Measurements from ENCODE around the gene GRM2. TPM values are rescaled to one million over a fixed set of nuclear protein-coding genes. Genes with fewer than 3 reads are reported as not detected.

GRM2 gene
- total RNA-seq, 1 experiment from 2014 or later: 1.9 TPM

DNA sequence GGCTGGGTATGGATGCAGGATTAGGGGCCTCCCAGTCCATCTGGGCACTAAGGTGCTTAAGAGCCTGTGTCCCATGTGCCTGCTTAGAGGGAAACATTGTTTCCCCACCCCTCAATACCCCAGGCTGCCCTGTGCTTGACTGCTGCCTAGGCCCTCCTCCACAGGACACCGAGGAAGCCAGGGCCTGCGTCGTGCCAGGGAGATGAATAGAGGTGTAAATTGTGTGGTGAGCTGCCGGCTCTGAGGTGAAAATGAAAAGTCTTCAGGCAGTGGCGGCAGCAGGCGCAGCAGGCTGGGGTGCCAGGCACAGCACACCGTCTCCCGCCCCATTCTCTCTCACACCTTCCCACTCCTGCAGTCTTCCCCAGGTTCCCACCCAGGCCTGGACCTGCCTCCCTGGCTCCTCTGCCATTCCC is 13.9 kb upstream of the GRM2 start:
- H4K5ac ChIP-seq (ENCODE audit: insufficient read length, low read depth, low read length): no peak overlapping the region
- H2BK20ac ChIP-seq (ENCODE audit: low read depth, low read length, poor library complexity, severe bottlenecking): no peak overlapping the region
- no peak for TF ChIP-seq CTCF (conservative IDR thresholded peaks at IDR 0.05)
- H2AFZ ChIP-seq (ENCODE audit: low read length): no peak overlapping the region
- no peaks in the 10 kb centered on the region for H3K79me1 ChIP-seq (ENCODE audit: insufficient read depth, low read depth, low read length, poor library complexity, severe bottlenecking)
- H3K27me3 ChIP-seq (ENCODE audit: insufficient read depth, low read length): no peaks in the 10 kb centered on the region
- no peak overlapping the region for H3K14ac ChIP-seq (ENCODE audit: insufficient read depth, low read length)
- H4K8ac ChIP-seq (replicated peaks; ENCODE audit: insufficient read length, low read depth, low read length): no peak overlapping the region
- Mint-ChIP-seq H3K27me3 (ENCODE audit: low read depth) (no peaks in the 10 kb centered on the region), H3K36me3 (ENCODE audit: insufficient read depth in 1 of 3, low read depth in 3 of 3) (peaks cover 0 to 3% (median 0%) of the 10 kb centered on the region in 3 experiments; a peak in 2 of 7 replicates), H3K27ac (no peak overlapping the region; a peak in 1 of 7 replicates), H3K9me3 (no peaks in the 10 kb centered on the region), H3K4me3 (no peak overlapping the region), H3K4me1 (peaks cover 4 to 22% of the 10 kb centered on the region in 2 experiments; a peak in 3 of 4 replicates)
- no peak overlapping the region for H3K18ac ChIP-seq (ENCODE audit: insufficient read length, low read depth, low read length)
- H3K27ac ChIP-seq (ENCODE audit: insufficient read length, low read depth, low read length): no peak overlapping the region
- H3K23ac ChIP-seq (ENCODE audit: insufficient read length, low read depth, low read length): no peak overlapping the region
- H3K4me1 ChIP-seq (ENCODE audit: insufficient read depth, low read length): no peaks in the 10 kb centered on the region
- no peak overlapping the region for H2BK120ac ChIP-seq (ENCODE audit: low read depth, low read length, poor library complexity, severe bottlenecking)
- no peak overlapping the region for H3K9ac ChIP-seq (ENCODE audit: extremely low read depth, insufficient read length, low read length)
- no peak overlapping the region for H3K4me2 ChIP-seq (ENCODE audit: insufficient read depth, insufficient read length, low read length)
- WGBS (ENCODE audit: extremely low coverage, insufficient read length, low lambda C conversion rate): no CpG with 5 or more reads among the region's 8 CpGs
- DNase-seq: no peak
- H4K20me1 ChIP-seq (ENCODE audit: control insufficient read depth, insufficient read depth, insufficient read length): peaks cover 2% of the 10 kb centered on the region
- H3T11ph ChIP-seq (ENCODE audit: low read length): no peak overlapping the region
- no peak overlapping the region for H2BK12ac ChIP-seq (ENCODE audit: insufficient read length, low read depth, low read length)
- no peaks in the 10 kb centered on the region for H3K9me3 ChIP-seq (ENCODE audit: control insufficient read depth, low read depth, low read length)
- H3K79me2 ChIP-seq (ENCODE audit: insufficient read depth, low read length): no peaks in the 10 kb centered on the region
- no peak overlapping the region for H2AK5ac ChIP-seq (ENCODE audit: insufficient read length, low read length)
- no peak overlapping the region for H2BK15ac ChIP-seq (ENCODE audit: low read depth, low read length)
- H3K23me2 ChIP-seq (ENCODE audit: insufficient read length, low read depth, low read length, poor library complexity, severe bottlenecking): no peaks in the 10 kb centered on the region
- no peak overlapping the region for H2BK5ac ChIP-seq (ENCODE audit: insufficient read length, low read length)
- no peak overlapping the region for H3K56ac ChIP-seq (ENCODE audit: insufficient read length, low read depth, low read length)
- no peak overlapping the region for H4K91ac ChIP-seq (ENCODE audit: insufficient read length, low read depth, low read length)
- no peak overlapping the region for H3K4ac ChIP-seq (ENCODE audit: low read depth, low read length)
